GM23338 (cell line): Measurements from ENCODE around the gene SORBS1.

Experiments used
- EZH2 ChIP-seq: fragments of 200-600 bp; sonication (generic); IDR thresholded peaks from one replicate; pipeline ENCODE4 v1.8.0; 2017; ENCODE audit warnings: antibody characterized with exemption, mild to moderate bottlenecking, low read depth; ENCODE audit not compliant: unreplicated experiment
- EZH2phosphoT487 ChIP-seq: fragments of 200-600 bp; sonication (generic); IDR thresholded peaks from one replicate; pipeline ENCODE4 v1.8.1; 2018; ENCODE audit warnings: antibody characterized with exemption; ENCODE audit not compliant: unreplicated experiment
- NANOG ChIP-seq: IDR thresholded peaks from 2 replicates; pipeline ENCODE4 v1.6.1; 2016; ENCODE audit warnings: antibody characterized with exemption, borderline replicate concordance
- POLR2AphosphoS5 ChIP-seq: IDR thresholded peaks from 2 replicates; pipeline ENCODE4 v1.6.1; 2016; ENCODE audit warnings: antibody characterized with exemption, low read depth

DNA sequence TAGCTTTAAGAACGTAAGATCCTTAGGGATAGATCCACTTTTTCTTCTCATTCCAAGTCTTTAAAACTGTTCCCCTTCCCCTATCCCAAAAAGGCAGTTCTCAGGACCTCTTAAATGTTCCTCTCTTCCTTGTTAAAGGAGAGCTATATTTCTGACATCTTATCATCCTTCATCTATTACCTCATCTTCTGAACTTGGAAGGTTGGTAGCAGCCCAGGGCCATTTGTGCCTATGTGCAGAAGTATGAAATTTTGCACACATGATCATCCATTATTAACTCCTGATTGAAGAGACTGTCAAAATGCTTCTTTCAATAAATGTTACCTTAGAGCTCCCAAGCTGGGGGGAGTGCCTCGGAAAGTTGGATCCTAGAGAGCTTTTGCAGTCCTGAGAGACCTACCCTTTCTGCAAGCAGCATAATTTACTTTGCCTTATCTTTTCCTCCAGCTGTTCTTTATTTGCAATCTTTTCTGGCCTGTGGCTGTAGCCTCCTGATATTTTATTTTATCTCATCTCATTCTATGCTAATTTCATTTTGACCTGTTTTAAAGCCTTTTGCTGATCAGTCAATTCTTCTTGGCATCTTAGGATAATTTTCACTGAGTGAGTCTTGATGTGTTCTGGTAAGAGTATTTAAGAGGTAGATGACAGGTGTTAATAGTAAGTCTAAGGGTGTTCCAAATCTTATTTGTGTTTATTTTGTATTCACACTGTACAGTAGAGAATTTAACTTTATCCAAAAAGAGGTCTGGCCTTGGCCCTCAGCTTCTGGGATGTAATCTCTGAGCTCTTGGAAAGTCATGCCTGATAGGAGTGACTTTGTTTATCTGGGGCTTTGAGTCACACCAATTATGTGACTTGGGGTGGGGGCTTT lies 135.3 kb downstream of the SORBS1 start:
- no peak for TF ChIP-seq EZH2phosphoT487
- no peak for TF ChIP-seq POLR2AphosphoS5
- TF ChIP-seq EZH2 = no peak
- TF ChIP-seq NANOG = no peak
